Activated B cell treated with CpG ODN at 0.5 μM for 24 hours (primary cell): ENCODE results near the gene FOS. TPM values are rescaled to one million over a fixed set of nuclear protein-coding genes. Genes with fewer than 3 reads are reported as not detected.

Source experiments
- ATAC-seq: fragments of 200-7000 bp; cut with Tn5 transposase; one replicate; pipeline ENCODE4 v1.10.0; 2021; ENCODE audit warnings: low read depth, mild to moderate bottlenecking, moderate library complexity
- CTCF ChIA-PET: fragments of 350-600 bp; sonication (Branson Sonifier 250); formaldehyde crosslinking; loops from one replicate; lab custom pipeline; 2021; ENCODE audit warnings: antibody characterized with exemption; lab: Charles Lee
- POLR2A ChIA-PET: fragments of 350-600 bp; sonication (Branson Sonifier 250); formaldehyde crosslinking; loops from one replicate; lab custom pipeline; 2021; ENCODE audit warnings: antibody characterized with exemption; lab: Charles Lee
- DNase-seq: peaks from one replicate; pipeline ENCODE4 v3.0.0; 2022
- H3K27ac Mint-ChIP-seq: one replicate; pipeline ENCODE4 v1.8.0; 2020; ENCODE audit warnings: mixed read lengths
- H3K27me3 Mint-ChIP-seq: one replicate; pipeline ENCODE4 v1.8.0; 2021; ENCODE audit warnings: mixed read lengths
- H3K36me3 Mint-ChIP-seq: one replicate; pipeline ENCODE4 v1.8.0; 2021; ENCODE audit warnings: low read depth, mixed read lengths
- H3K4me1 Mint-ChIP-seq: one replicate; pipeline ENCODE4 v1.8.0; 2021; ENCODE audit warnings: mixed read lengths
- H3K4me3 Mint-ChIP-seq: one replicate; pipeline ENCODE4 v1.8.0; 2020; ENCODE audit warnings: mild to moderate bottlenecking, mixed read lengths
- H3K9me3 Mint-ChIP-seq: one replicate; pipeline ENCODE4 v1.8.0; 2020; ENCODE audit warnings: mixed read lengths
- CTCF ChIP-seq: fragments of 200-600 bp; IDR thresholded peaks from one replicate; pipeline ENCODE4 v1.8.0; 2022; ENCODE audit warnings: antibody characterized with exemption, mild to moderate bottlenecking
- intact Hi-C: fragments of 100-400 bp; cut with micrococcal nuclease; formaldehyde crosslinking; loops from one replicate; pipeline ENCODE4 v1.15.1; 2024
- total RNA-seq: library from RNA; stranded (reverse); gene quantifications from 2 replicates; pipeline ENCODE4 v1.2.3, GENCODE V29; 2022

FOS gene
- total RNA-seq, 1 donor from 2014 or later, result 37.8 TPM

DNA sequence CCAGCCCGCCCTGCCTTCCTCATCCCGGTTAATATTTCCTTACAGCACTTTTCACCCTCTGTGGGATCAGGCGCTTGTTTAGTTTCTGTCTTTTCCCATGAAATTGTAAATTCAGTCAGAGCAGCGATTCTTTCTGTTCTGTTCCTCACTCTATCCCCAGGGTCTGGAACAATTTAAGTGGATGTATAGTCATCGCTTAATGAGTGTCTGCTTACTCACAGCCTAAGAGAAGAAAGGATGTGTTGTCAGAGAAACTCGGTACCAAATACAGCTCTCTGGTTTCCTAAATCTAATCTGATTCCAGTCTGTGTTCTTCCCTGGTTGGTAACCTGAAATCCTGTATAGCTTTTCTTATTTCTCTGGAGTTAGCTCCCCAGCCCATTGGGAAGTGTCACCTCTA is 44.9 kb downstream of the FOS start:
- POLR2A ChIA-PET, result no interaction called here
- CTCF ChIA-PET, result no interaction called here
- no peaks in the 10 kb centered on the region for H3K4me1 Mint-ChIP-seq
- H3K27me3 Mint-ChIP-seq, result peaks cover 4% of the 10 kb centered on the region
- no peak for TF ChIP-seq CTCF
- no peak overlapping the region for H3K4me3 Mint-ChIP-seq
- ATAC-seq (no peak), DNase-seq (no peak)
- no peaks in the 10 kb centered on the region for H3K36me3 Mint-ChIP-seq
- H3K27ac Mint-ChIP-seq, result no peak overlapping the region
- intact Hi-C loops, result no loop called here
- H3K9me3 Mint-ChIP-seq, result no peaks in the 10 kb centered on the region

- ATAC-seq, result no peak
- H3K27me3 Mint-ChIP-seq, result peaks cover 4% of the 10 kb centered on the region
- DNase-seq, result no peak
- no peaks in the 10 kb centered on the region for H3K36me3 Mint-ChIP-seq
- intact Hi-C loops, result no loop called here
- H3K27ac Mint-ChIP-seq, result no peak overlapping the region
- H3K4me3 Mint-ChIP-seq, result no peak overlapping the region
- ChIA-PET POLR2A (no interaction called here), CTCF (interaction anchor here (0.5 to 1.4 kb wide), 2 partner anchors 326 to 336 kb away, joined by 3 read pairs; no protein-coding TSS in a partner anchor)
- H3K4me1 Mint-ChIP-seq, result peaks cover 12% of the 10 kb centered on the region
- no peaks in the 10 kb centered on the region for H3K9me3 Mint-ChIP-seq
- TF ChIP-seq CTCF, result no peak
Observed at GRCh38 chr14:75328558-75329155, 50.0 kb downstream of the FOS start.

GRCh38 chr14:75329369-75329768 is 50.7 kb downstream of the FOS start:
- Mint-ChIP-seq H3K4me3 (no peak overlapping the region), H3K36me3 (no peaks in the 10 kb centered on the region), H3K9me3 (no peaks in the 10 kb centered on the region), H3K4me1 (peaks cover 16% of the 10 kb centered on the region), H3K27ac (no peak overlapping the region), H3K27me3 (peaks cover 4% of the 10 kb centered on the region)
- ChIA-PET CTCF (interaction anchor here (1.4 kb wide), 1 partner anchor 325 kb away, joined by 3 read pairs; no protein-coding TSS in a partner anchor), POLR2A (no interaction called here)
- ATAC-seq (no peak), DNase-seq (no peak)
- intact Hi-C loops, result no loop called here
- no peak for TF ChIP-seq CTCF

GRCh38 chr14:75331471-75331870 is 52.8 kb downstream of the FOS start:
- no peak for ATAC-seq
- CTCF ChIA-PET, result no interaction called here
- POLR2A ChIA-PET, result interaction anchor here (0.6 kb wide), 2 partner anchors 31 to 231 kb away, joined by 3 to 5 read pairs; no protein-coding TSS in a partner anchor

More at GRCh38 chr14:75331471-75331870, 52.8 kb downstream of the FOS start:
- intact Hi-C loops, result no loop called here
- DNase-seq, result no peak
- H3K27me3 Mint-ChIP-seq, result peaks cover 4% of the 10 kb centered on the region
- no peak overlapping the region for H3K4me3 Mint-ChIP-seq
- no peaks in the 10 kb centered on the region for H3K9me3 Mint-ChIP-seq
- H3K27ac Mint-ChIP-seq, result peak overlapping the region; percentile 32
- H3K36me3 Mint-ChIP-seq, result no peaks in the 10 kb centered on the region
- no peak for TF ChIP-seq CTCF
- peaks cover 27% of the 10 kb centered on the region for H3K4me1 Mint-ChIP-seq

Other genes with a start within 250 kb of the FOS start
- gene MLH3, start 227.4 kb upstream of the FOS start, total RNA-seq, result 20.0 and 21.7 TPM in 2 replicates
- 21.6 and 25.9 TPM in 2 replicates for gene ACYP1, start 214.8 kb upstream of the FOS start, total RNA-seq
- 0.91 TPM in 1 of 2 replicates, not detected in the other for gene ZC2HC1C, start 209.2 kb upstream of the FOS start, total RNA-seq
- gene NEK9, start 151.8 kb upstream of the FOS start, total RNA-seq, result 96.1 and 97.7 TPM in 2 replicates
- gene TMED10, start 102.2 kb upstream of the FOS start, total RNA-seq, result 124 and 130 TPM in 2 replicates
- gene JDP2, start 149.2 kb downstream of the FOS start, total RNA-seq, result 21.2 and 21.8 TPM in 2 replicates
- gene BATF, start 243.6 kb downstream of the FOS start, total RNA-seq, result 160 and 171 TPM in 2 replicates